CD4-positive, alpha-beta T cell treated with Interleukin-10 for 1 hour (primary cell): ENCODE results near the gene TAF10.

Experiments
- DNase-seq: peaks from one replicate; pipeline ENCODE4 v3.0.0-alpha.2; 2020

The TAF10 gene

DNA sequence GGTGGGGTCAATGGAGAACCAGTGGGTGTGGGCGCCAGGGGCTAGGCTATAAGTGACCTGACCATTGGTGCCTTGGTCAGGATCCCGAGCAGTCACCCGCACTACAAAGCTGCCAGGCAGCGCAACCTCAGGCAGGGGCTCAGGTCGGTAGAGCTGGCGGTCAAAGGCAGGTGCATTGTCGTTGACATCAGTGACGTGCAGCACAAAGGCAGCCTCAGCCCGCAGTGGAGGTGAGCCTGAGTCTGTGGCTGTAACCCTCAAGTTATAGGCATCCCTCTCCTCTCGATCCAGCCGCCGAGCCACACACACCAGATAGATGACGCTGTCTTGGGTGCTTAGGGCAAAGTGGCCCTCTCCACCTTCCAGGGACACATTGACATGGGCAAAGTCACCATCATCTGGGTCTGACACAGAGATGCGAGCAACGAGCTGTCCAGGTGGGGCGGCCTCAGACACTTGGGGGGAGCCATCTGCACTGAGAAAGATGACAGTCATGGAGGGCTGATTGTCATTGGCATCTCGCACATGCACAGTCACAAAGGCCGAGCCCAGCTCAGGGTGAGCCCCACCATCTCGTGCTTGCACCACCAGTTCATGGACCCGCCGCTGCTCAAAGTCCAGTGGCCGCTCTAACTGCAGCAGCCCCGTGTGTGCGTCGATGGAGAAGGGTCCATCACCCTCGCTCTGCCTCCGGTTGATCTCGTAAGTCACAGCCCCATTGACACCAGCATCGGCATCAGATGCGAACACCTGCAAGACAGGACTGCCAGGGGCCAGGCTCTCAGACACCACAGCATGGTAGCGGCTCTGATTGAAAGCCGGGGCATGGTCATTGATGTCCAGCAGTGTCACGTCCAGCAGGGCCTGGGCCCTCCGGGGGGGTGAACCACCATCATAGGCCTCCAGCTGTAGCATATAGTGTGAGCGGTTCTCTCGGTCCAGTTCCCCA, 28.3 kb upstream of the TAF10 start:
- DNase-seq = no peak

- no peak for DNase-seq
These were observed 26.4 kb upstream of the TAF10 start for GRCh38 chr11:6638429-6638828.

GRCh38 chr11:6637871-6638270, 25.9 kb upstream of the TAF10 start:
- no peak for DNase-seq

DNA sequence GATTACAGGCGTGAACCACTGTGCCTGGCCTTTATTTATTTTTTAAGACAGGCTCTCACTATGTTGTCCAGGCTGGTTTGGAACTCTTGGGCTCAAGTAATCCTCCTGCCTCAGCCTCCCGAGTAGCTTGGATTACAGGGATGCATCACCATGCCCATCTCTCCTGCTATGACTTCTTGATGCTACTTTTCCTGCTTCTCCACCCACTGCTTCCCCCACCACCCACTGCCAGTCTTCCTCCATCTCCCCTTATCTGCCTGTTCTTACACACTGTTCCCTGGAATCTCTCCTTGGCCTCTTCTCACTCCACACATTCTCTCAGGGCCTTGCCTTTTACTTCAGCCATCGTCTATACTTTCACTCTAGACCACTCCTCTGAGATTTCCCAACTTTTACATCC, 24.5 kb upstream of the TAF10 start:
- no peak for DNase-seq

GRCh38 chr11:6635082-6635932, 23.3 kb upstream of the TAF10 start:
- no peak for DNase-seq

DNA sequence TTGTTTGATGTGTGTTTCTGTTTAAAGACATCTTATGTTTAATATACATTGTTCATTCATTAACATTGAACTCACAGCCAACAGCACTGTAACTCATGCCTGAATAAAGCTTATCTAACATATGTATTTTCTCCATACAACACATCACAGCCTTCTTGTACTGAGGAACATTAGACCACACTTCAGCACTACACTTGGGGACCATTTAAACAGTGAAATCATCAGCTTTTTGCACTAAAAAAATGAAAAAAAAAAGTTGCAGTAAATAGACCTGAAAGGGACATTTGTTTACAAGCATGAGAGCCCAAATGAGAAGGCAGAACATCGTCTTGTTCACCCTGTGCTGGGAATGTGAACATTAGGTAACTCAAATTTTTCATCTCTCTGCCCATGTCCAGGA, 22.5 kb upstream of the TAF10 start:
- no peak for DNase-seq

DNA sequence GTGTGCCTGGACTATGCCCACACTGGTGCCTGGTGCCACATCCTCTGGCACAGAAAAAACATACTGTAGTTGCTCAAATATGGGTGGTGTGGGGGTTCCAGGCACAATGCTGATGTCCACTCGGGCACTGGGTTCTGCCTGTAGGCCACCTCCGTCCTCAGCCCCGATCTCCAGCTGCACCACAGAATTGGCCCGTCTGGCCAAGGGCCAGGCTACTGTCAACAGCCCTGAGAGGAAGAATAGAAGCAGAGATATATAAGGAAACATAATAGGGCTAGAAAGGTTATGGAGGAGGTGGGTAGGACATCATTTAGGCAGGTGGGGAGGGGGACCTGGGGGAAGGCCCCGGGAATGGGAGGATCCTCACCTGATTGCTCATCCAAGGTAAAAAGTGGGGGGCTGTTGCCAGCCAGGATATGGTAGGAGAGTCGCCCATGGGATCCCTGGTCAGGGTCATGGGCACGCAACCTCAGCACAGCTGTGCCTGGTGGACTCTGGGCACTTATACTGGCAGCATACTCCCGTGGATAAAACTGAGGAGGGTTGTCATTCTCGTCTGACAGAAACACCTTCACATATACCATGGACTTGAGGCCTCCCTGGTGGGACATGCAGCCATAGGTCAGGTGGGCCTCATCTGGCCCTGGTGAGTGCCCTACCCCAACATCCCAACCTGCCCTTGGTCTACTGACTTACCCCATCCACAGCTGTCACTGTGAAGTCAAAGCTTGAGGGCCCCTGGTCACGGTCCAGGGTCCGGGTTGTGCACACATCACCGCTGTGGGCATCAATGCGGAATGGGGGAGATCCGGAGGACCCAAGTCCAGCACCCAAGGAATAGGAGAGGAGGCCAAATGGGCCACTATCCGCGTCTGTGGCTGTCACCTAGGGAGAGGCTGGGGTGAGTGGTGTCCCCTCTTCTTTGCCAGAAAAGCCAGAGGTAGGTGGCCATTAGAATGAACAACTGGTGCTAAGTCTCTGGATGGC, 21.7 kb upstream of the TAF10 start:
- no peak for DNase-seq

- DNase-seq = no peak
These were observed 20.4 kb upstream of the TAF10 start for GRCh38 chr11:6632116-6633073.

- no peak for DNase-seq
These were observed 19.4 kb upstream of the TAF10 start for GRCh38 chr11:6631361-6631890.

DNA sequence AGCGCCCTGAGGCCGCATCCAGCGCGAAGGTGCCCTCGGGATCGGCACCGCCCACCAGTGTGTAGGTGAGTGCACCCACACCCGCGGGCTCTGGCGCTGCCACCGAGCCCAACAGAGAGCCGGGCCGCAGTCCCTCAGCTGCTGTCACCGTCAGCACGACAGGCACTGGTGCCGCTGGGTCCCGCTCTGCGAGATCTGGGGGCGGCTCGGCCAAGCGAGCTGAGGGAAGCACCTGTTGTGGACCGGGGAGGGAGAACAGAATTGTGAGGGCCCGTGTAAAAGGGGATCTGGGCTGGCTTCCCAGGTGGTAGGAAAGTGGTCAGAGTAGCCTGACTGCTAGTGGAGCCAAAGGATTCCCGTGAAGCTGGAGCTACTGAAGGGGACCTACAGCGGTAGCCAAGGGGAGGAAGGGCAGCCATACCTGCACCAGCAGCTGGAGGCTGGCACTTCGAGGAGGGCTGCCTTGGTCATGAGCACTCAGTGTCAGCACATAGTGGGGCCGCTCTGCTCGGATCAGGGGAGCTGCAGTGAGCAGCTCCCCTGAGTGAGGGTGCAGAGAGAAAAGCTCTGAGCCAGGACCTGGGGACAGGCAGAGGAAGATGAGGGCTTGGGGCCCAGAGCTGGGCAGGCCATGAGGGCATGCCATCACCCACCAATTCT, 18.7 kb upstream of the TAF10 start:
- no peak for DNase-seq

GRCh38 chr11:6629892-6630631, 18.0 kb upstream of the TAF10 start:
- DNase-seq = no peak

GRCh38 chr11:6629573-6629891, 17.5 kb upstream of the TAF10 start:
- no peak for DNase-seq

DNA sequence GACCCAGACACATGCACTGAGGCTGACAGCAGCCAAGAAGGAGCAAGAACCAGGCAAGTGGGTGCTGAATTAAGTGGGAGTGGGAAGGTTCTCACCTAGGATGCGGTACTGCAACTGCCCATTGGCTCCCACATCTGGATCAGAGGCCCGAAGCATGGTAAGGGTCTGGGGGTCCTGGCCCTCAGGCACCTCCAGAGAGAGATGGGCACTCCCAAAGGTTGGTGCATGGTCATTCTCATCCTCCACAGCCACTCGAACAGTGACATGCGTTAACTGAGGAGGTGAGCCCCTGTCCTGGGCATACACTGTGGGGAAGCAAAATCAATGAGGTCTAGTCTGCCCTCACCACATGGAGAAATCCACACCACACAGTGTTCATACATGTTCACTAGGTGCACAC, 16.5 kb upstream of the TAF10 start:
- no peak for DNase-seq

GRCh38 chr11:6627762-6628241, 15.8 kb upstream of the TAF10 start:
- DNase-seq = peak; percentile 53

DNA sequence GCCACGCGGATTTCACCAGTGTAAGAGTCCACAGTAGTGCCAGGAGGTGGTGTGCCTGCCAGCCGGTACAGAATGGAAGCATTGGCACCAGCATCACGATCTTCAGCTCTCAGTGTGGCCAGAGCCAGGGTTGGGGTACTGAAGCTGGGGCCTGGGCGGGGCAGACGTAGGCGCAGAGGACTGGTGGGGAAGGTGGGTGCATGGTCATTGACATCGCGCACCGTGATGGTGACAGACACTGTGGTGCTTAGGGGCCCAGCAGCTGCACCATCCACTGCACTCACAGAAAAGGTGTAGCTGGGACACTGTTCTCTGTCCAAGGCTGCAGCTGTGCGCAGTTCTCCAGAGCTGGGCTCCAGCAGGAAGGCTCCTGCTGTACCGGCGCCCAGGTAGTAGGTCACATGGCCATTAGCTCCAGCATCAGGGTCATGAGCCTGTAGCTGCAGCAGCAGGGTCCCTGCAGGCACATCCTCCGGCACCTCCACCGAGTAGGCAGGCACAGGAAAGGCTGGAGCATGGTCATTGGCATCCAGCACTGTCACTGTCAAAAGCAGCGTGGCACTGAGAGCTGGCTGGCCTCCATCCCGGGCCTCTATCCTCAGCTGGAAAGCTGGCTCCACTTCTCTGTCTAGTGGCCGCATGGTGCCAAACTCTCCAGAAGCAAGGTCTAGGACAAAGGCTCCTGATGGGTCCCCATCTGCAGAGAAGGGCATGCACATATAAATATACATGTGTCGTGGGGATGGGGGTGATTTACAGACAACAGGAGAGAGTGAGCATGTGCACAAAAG, 15.2 kb upstream of the TAF10 start:
- no peak for DNase-seq

GRCh38 chr11:6625832-6626420, 13.9 kb upstream of the TAF10 start:
- DNase-seq = no peak

- DNase-seq = no peak
These were observed 13.3 kb upstream of the TAF10 start for GRCh38 chr11:6625156-6625831.
